PC-9 (cell line): ENCODE measurements around the gene ANO1. TPM values are rescaled to one million over a fixed set of nuclear protein-coding genes. Genes with fewer than 3 reads are reported as not detected.

Experiments
- BruUV-seq: library from RNA; stranded (reverse); fragments of 400-500 nt; replicated peaks from 2 replicates; lab custom pipeline; 2021; lab: Mats Ljungman, UMichigan
- CTCF ChIA-PET: fragments of 300-600 bp; sonication (Branson Sonifier 250); formaldehyde crosslinking; loops from one replicate; lab custom pipeline; 2022; ENCODE audit warnings: antibody characterized with exemption; lab: Charles Lee
- POLR2A ChIA-PET: fragments of 300-600 bp; sonication (Branson Sonifier 250); formaldehyde crosslinking; loops from one replicate; lab custom pipeline; 2022; ENCODE audit warnings: antibody characterized with exemption; ENCODE audit not compliant: unreplicated experiment; lab: Charles Lee
- DNase-seq, 2 experiments: peaks; one replicate each; pipeline versions ENCODE4 v3.0.0 to v3.0.0-alpha.2; 2015 to 2022; ENCODE audit warnings: mixed read lengths in 1 of 2
- H2AFZ ChIP-seq: fragments of 200-600 bp; sonication (generic); 2 replicates; pipeline ENCODE4 v1.8.1; 2017; ENCODE audit warnings: antibody characterized with exemption
- H3F3A ChIP-seq: fragments of 200-600 bp; sonication (generic); 2 replicates; pipeline ENCODE4 v1.8.1; 2017; ENCODE audit warnings: antibody characterized with exemption, mild to moderate bottlenecking, low read depth; ENCODE audit not compliant: insufficient read depth
- H3K27ac ChIP-seq: fragments of 200-600 bp; sonication (generic); 2 replicates; pipeline ENCODE4 v1.6.1; 2016; ENCODE audit warnings: mixed run types
- H3K27me3 ChIP-seq: fragments of 200-600 bp; sonication (generic); 2 replicates; pipeline ENCODE4 v1.6.1; 2016; ENCODE audit warnings: low read depth, mixed run types; ENCODE audit not compliant: insufficient read depth
- H3K36me3 ChIP-seq: fragments of 200-600 bp; sonication (generic); 2 replicates; pipeline ENCODE4 v1.6.1; 2016; ENCODE audit warnings: low read depth, mixed run types
- H3K4me1 ChIP-seq: fragments of 200-600 bp; sonication (generic); replicated peaks from 2 replicates; pipeline ENCODE4 v1.6.1; 2016; ENCODE audit warnings: mixed run types; ENCODE audit not compliant: insufficient read depth
- H3K4me2 ChIP-seq: fragments of 200-600 bp; sonication (generic); 2 replicates; pipeline ENCODE4 v1.6.1; 2017; ENCODE audit warnings: mixed run types
- H3K4me3 ChIP-seq: fragments of 200-600 bp; sonication (generic); 2 replicates; pipeline ENCODE4 v1.6.1; 2016; ENCODE audit warnings: mixed run types
- H3K79me2 ChIP-seq: fragments of 200-600 bp; sonication (generic); 2 replicates; pipeline ENCODE4 v1.6.1; 2017; ENCODE audit warnings: low read depth, mixed run types
- H3K9me2 ChIP-seq: fragments of 200-600 bp; sonication (generic); 2 replicates; pipeline ENCODE4 v1.8.1; 2017; ENCODE audit warnings: mild to moderate bottlenecking; ENCODE audit not compliant: insufficient read depth
- H3K9me3 ChIP-seq: fragments of 200-600 bp; sonication (generic); 2 replicates; pipeline ENCODE4 v1.8.1; 2016; ENCODE audit warnings: low read depth; ENCODE audit not compliant: insufficient read depth
- H4K20me1 ChIP-seq: fragments of 200-600 bp; sonication (generic); 2 replicates; pipeline ENCODE4 v1.8.1; 2017; ENCODE audit not compliant: insufficient read depth
- CTCF ChIP-seq: fragments of 200-600 bp; sonication (generic); conservative IDR thresholded peaks from 2 replicates; pipeline ENCODE4 v1.6.1; 2017; ENCODE audit warnings: mixed run types, antibody characterized with exemption, mild to moderate bottlenecking, moderate library complexity
- EZH2 ChIP-seq: fragments of 200-600 bp; sonication (generic); IDR thresholded peaks from 2 replicates; pipeline ENCODE4 v1.8.0; 2017; ENCODE audit warnings: antibody characterized with exemption, low read depth
- intact Hi-C: fragments of 100-400 bp; cut with micrococcal nuclease; formaldehyde crosslinking; loops from one replicate; pipeline ENCODE4 v1.10.0; 2022; ENCODE audit not compliant: unreplicated experiment
- total RNA-seq: library from RNA; stranded (reverse); gene quantifications from 2 replicates; pipeline ENCODE4 v1.2.3, GENCODE V29; 2021

ANO1 gene
- total RNA-seq, 1 experiment from 2014 or later: 107 TPM

GRCh38 chr11:70030412-70030811 lies 47.7 kb upstream of the ANO1 start:
- Histone ChIP-seq H3K9me3 (no peaks in the 10 kb centered on the region; the same call in 1 of the 2 replicates), H3F3A (no peaks in the 10 kb centered on the region), H2AFZ (no peak overlapping the region), H3K4me3 (no peak overlapping the region), H3K4me1 (peaks cover 12% of the 10 kb centered on the region), H3K36me3 (no peaks in the 10 kb centered on the region), H3K4me2 (no peak overlapping the region), H4K20me1 (no peaks in the 10 kb centered on the region), H3K9me2 (no peaks in the 10 kb centered on the region), H3K79me2 (no peaks in the 10 kb centered on the region), H3K27me3 (no peaks in the 10 kb centered on the region), H3K27ac (no peak overlapping the region)
- no TSS peak for BruUV-seq
- no peak for TF ChIP-seq CTCF
- TF ChIP-seq EZH2: no peak
- DNase-seq: no peak
- ChIA-PET CTCF (no interaction called here), POLR2A (no interaction called here)
- intact Hi-C loops: no loop called here

- Histone ChIP-seq H3K27me3 (no peaks in the 10 kb centered on the region), H3K4me1 (peaks cover 12% of the 10 kb centered on the region)
- BruUV-seq: no TSS peak
Measured at GRCh38 chr11:70031631-70032469, 46.3 kb upstream of the ANO1 start.

DNA sequence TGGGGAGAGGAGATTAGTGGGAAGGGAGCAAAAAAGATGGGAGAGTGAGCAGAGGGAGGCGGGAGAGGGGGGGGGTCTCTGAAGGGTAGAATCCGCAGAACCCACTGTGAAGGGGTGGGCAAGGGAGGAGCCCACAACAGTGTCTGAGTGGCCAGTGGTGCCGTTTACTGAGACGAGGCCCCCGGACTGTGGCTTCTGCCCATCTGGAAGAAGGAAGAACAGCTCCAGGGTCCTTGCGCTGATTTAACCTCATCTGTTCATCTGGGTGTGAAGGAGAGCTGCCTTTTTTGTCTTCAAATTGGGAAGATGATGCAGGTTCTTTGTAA lies 45.7 kb upstream of the ANO1 start:
- intact Hi-C loops: no loop called here
- Histone ChIP-seq H3K36me3 (no peaks in the 10 kb centered on the region), H3K27ac (no peak overlapping the region), H3K9me3 (peaks cover 11% of the 10 kb centered on the region; the same call in 1 of the 2 replicates), H3K4me2 (no peak overlapping the region), H3F3A (no peaks in the 10 kb centered on the region), H3K4me1 (peaks cover 12% of the 10 kb centered on the region), H3K79me2 (no peaks in the 10 kb centered on the region), H2AFZ (no peak overlapping the region), H4K20me1 (no peaks in the 10 kb centered on the region), H3K4me3 (no peak overlapping the region), H3K9me2 (no peaks in the 10 kb centered on the region), H3K27me3 (no peaks in the 10 kb centered on the region)
- ChIA-PET POLR2A (no interaction called here), CTCF (no interaction called here)
- TF ChIP-seq EZH2 (no peak), CTCF (no peak)
- no TSS peak for BruUV-seq
- no peak for DNase-seq

More at GRCh38 chr11:70031631-70032469, 46.3 kb upstream of the ANO1 start:
- H2AFZ ChIP-seq: no peak overlapping the region
- no peaks in the 10 kb centered on the region for H3K36me3 ChIP-seq
- no peaks in the 10 kb centered on the region for H4K20me1 ChIP-seq
- TF ChIP-seq CTCF (no peak), EZH2 (no peak)
- DNase-seq: no peak
- intact Hi-C loops: no loop called here
- no peaks in the 10 kb centered on the region for H3K9me2 ChIP-seq
- H3K79me2 ChIP-seq: no peaks in the 10 kb centered on the region
- no peak overlapping the region for H3K27ac ChIP-seq
- no peaks in the 10 kb centered on the region for H3F3A ChIP-seq
- ChIA-PET POLR2A (interaction anchor here (0.6 kb wide), 1 partner anchor 1031 kb away, joined by 3 read pairs; no protein-coding TSS in a partner anchor), CTCF (no interaction called here)
- H3K4me3 ChIP-seq: no peak overlapping the region
- H3K9me3 ChIP-seq: peaks cover 5% of the 10 kb centered on the region; the same call in 1 of the 2 replicates
- H3K4me2 ChIP-seq: no peak overlapping the region
